OCI-M1 (cell line): Measurements from ENCODE around the gene CHMP4B.

ENCODE experiments used
- DNase-seq: peaks from one replicate; lab custom pipeline; 2025; lab: John Stamatoyannopoulos, UW

CHMP4B gene, protein sequence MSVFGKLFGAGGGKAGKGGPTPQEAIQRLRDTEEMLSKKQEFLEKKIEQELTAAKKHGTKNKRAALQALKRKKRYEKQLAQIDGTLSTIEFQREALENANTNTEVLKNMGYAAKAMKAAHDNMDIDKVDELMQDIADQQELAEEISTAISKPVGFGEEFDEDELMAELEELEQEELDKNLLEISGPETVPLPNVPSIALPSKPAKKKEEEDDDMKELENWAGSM

DNA sequence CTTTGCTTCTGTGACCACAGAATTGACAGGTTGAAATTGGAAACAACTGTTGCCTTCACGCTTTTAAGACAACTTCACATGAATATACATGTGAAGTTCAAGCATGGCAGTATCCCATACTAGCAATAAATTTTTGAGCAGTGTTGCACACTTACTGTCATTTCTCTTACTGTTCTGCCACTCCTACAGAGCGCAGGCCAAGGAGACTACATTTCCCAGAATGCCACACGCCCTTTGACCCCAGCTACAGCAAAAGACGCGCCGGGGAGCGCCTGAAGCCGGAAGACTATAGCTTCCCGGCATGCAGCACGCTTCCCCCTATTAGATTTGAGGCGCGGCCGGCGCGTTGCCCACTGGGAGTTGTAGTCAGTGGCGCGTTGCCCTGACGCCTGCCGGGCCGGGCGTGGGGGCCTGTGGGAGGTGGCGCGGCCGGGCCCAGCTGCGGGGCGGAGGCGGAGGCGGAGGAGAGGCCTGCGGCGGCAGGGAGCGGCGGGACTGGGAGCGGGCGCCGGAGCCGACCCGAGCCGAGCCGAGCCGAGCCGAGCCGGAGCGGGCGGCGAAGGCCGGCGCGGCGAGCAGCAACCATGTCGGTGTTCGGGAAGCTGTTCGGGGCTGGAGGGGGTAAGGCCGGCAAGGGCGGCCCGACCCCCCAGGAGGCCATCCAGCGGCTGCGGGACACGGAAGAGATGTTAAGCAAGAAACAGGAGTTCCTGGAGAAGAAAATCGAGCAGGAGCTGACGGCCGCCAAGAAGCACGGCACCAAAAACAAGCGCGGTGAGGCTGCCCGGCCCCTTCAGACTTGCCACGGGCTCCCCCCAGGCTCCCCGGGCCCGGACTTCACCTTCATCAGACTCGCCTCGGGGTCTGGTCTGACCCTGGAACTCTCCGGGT is at the start of gene CHMP4B:
CHMP4B (plus strand) TSS at position 464 of the 891 bp plus-strand sequence; CDS start at position 585, 121 bp downstream.
- DNase-seq = peak; percentile 98

DNA sequence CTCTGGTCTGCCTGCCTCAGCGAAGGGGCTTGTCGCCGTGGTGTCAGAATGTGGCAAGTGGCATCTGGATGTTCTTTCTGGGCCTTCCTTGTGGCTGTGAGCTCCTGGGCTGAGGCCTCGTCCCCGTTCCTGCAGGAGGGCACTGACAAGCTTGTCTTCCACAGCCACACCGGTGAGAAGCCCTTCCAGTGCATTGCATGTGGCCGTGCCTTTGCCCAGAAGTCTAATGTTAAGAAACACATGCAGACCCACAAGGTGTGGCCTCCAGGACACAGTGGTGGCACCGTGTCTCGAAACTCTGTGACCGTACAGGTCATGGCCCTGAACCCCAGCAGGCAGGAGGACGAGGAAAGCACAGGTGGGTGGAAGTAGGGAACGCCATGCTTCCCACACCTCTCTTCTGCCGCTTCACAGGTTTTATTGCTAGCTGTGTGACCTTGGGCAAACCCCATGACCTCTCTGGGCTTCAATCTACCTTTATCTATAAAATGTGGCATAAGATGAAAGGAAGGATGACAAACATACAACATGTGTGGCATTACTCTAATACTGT is 49.4 kb upstream of the CHMP4B start:
- no peak for DNase-seq

DNA sequence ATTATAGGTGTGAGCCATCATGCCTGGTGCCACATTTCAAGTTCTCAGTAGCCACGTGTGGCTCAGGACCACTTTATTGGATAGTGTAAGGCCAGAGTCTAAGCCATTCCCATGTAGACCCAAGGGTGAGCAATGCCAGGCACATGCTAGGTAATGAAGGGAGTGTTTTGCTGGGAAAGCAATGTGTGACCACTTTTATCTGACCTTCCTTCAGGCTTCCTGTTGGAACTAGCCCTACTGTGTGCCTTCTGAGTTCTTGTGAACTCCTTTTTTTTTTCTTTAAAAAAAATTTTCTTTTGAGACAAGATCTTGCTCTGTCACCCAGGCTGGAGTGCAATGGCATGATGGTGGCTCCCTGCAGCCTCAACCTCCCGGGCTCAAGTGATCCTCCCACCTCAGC is 46.0 kb upstream of the CHMP4B start:
- DNase-seq = no peak

DNA sequence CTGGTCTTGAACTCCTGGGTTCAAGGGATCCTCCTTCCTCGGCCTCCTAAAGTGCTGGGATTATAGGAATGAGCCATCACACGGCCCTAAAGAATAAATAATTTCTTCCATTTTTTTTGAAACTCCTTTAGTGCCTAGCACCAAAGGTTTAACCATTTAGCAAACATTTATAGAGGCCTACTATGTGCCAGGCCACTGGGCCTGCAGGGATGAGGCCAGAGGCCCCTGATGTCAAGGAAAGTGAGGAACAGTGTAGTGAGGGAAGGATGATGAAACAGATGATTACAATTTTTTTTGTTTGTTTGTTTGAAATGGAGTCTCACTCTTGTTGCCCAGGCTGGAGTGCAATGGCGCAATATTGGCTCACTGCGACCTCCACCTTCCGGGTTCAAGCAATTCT is 45.6 kb upstream of the CHMP4B start:
- no peak for DNase-seq

DNA sequence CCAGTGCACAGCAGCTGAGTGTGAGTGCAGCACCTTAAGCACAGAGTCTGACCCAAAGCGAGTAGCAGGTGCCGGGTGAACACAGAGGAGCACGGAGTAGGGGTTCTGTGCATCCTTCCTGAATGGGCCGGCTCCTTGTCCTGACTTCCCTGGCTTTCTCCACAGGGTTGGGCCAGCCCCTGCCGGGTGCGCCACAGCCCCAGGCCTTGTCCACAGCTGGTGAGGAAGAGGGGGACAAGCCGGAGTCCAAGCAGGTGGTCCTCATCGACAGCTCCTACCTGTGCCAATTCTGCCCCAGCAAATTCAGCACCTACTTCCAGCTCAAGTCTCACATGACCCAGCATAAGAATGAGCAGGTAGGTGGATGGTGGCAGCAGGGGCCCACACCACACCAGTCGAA is 44.5 kb upstream of the CHMP4B start:
- no peak for DNase-seq

DNA sequence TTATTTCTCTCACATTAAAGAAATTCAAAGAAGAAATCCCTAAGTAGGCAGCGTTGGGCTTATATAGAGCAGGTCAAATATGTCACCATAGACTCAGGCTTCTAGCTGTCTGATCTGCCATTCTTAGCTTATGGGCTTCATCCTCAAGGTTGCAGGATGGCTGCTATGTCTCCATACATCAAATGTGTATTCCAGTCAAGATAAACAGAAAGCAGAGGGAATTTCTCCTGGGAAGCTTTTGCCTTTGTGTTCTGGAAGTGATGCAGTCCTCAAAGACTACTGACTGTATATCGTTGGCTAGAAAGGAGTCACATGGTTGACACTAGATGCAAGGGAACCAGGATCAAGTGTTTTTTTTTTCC is 43.4 kb upstream of the CHMP4B start:
- DNase-seq = no peak

DNA sequence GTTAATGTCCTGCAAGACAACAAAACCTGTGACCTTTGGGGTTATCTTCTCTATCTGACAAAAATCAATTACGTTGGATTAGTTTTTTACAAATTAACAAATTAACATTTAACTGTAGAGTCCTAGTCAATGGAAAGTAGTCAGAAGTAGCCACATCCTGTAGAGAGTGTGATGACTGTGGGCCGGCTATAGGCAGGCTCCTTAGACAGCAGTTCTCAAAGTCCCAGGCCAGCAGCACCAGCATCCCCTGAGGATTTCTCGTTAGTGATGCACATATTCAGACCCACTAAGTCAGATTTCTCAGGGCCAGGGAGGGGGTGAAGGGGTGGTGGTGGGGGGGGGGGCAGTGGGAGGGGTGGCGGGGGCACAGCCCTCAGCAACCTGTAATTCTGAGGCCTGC is 42.1 kb upstream of the CHMP4B start:
- no peak for DNase-seq

DNA sequence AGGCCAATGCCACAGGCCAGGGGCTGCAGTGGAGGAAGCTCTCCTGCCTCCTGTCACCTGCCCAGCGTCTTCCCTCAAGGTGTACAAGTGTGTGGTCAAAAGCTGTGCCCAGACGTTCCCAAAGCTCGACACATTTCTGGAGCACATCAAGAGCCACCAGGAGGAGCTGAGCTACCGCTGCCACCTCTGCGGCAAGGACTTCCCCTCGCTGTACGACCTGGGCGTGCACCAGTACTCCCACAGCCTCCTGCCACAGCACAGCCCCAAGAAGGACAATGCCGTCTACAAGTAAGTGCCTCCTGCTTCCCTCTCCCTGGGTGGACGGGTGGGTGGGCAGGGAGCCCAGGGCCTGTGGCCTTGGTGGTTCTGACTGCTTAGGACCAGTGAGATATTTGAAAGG is 41.1 kb upstream of the CHMP4B start:
- no peak for DNase-seq

DNA sequence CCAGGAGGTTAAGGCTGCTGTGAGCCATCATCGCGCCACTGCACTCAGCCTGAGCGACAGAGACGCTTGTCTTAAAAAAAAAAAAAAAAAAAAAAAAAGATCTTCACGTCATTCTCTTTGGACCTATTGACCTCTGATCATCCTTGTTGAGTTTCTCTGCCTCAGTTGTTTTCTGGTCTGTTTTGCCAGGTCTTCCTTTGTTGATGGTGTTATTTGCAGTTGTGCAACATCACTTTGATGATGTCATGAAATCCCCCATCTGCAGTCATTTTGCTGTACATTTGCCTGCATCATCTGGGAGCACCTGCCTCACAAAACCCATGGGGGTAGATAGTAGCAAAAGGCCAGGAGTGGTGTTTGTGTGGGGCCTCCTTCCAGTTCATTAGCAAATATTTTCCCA is 39.2 kb upstream of the CHMP4B start:
- no peak for DNase-seq

DNA sequence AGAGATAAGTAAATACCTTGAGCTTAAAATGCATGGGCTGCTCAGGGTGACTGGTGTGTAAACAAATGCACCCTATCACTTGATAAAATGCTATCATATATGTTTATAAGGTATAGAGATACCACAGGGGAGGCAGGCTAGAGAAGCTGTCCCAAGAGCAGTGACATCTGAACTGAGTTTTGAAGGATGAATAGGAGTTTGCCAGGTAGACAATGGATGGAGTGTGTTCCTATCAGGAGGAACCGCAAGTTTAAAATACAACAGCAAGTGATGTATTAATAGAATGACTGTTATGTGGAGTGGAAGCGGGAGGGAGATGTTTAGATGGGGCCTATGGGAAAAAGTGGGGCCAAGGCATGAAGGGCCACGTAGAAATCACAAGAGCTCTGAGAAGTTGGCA is 38.7 kb upstream of the CHMP4B start:
- no peak for DNase-seq

DNA sequence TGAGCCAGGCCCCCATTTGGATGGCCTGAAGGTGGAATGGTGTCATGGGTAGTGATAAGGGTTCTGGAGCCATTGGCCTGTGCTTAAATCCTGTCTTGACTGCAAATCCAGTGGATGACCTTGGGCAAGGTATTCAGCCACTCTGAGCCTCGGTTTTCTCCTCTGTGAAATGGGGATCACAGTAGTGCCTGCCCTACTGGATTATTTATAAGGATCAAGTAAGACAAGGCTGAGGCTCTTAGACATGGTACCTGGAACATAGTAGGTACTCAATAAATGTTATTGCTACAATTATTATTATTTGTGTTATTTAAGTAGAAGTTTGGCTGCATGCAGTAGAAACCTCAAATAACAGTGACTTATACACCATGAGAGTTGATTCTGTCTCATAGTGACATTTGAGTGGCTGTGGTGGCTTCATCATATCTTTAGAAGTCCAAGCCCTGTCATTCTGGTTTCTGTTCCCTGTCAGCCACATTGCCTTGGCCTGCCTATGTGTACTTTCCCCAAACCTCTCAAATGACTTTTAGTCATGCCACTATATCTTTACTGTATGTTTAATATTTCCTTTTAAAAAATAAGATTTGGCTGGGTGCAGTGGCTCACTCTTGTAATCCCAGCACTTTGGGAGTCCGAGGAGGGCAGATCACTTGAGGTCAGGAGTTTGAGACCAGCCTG is 37.6 kb upstream of the CHMP4B start:
- no peak for DNase-seq

DNA sequence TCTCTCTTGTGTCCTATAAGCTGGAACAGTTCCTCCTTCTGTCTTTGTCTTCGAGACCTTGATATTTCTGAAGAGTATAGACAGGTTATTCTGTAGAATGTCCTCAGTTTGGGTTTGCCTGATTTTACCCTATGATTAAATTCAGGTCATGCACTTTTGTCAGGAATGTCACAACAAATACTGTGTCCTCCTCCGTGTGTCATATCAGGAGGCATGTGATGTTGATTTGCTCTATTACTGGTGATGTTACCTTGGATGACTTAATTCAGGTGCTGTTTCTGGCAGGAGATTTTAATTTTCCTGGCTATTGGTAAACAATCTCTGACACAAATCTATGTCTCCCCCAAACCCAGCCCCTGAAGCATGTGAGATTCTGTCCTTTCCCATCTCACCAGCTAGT is 33.3 kb upstream of the CHMP4B start:
- no peak for DNase-seq

DNA sequence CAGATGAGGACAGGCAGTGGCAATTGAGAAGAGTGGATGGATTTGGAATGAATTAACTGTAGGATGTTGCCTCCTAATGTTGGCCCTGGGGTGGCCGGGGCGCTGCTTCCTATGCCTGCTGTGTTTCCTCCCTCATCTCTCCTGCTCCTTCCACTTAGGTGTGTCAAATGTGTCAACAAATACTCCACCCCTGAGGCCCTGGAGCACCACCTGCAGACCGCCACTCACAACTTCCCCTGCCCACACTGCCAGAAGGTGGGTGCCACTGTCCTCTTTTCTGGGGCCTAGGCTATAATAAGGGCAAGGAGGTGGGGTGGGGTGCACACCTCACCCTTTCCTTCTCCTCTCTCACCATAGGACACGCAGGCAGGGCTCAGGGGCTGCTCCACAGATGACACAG is 30.0 kb upstream of the CHMP4B start:
- DNase-seq = no peak

DNA sequence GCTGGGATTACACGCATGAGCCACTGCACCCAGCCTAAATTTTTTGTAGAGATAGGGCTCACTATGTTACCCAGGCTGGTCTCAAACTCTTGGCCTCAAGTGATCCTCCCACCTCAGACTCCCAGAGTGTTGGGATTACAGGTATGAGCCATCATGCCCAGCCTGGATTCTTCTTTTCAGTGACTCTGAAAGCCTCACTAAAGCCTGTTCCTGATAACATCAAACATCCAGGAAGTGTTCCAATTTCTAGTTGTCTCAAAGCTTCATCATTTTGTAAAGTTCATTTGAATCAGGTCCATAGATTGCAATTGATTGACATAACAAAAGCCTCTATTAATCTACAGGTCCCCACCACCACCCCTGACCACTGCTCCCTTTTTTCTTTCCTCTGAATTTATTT is 29.2 kb upstream of the CHMP4B start:
- no peak for DNase-seq

DNA sequence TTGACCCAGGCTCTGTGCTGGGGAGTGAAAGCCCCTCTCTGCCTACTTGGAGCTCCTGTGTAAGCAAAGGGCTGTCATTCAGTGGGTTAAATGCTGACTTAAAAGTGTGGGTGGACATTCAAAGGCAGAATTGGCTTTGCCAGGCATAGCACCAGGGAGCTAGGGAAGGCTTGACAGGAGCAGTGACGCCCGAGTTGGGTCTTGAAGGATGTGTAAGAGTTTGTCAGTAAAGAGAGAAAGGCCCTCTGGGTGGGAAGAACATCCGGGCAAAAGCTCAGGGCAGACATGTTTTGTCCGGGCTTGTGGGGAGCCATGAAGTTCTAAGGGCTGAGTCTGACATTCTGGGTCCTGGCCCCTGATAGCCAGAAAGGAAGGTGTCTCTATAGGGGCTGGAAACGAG is 27.9 kb upstream of the CHMP4B start:
- no peak for DNase-seq

DNA sequence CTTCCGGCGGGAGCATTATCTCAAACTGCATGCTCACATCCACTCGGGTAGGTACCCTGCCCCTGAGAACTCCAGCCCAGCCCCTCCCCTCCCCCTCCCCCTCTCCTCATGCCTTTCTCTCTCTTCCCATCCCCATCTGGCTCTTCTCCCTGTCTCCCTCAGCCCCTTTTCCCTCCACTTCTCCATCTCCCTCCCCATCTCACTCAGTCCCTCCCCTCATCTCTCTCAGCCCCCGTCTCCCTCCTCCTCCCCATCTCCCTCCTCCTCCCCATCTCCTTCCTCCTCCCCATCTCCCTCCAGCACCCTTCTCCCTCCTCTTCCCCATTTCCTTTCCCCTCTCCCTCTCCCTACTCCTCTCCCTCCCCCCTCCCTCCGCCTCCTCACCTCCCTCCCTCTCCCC is 27.3 kb upstream of the CHMP4B start:
- DNase-seq = no peak

DNA sequence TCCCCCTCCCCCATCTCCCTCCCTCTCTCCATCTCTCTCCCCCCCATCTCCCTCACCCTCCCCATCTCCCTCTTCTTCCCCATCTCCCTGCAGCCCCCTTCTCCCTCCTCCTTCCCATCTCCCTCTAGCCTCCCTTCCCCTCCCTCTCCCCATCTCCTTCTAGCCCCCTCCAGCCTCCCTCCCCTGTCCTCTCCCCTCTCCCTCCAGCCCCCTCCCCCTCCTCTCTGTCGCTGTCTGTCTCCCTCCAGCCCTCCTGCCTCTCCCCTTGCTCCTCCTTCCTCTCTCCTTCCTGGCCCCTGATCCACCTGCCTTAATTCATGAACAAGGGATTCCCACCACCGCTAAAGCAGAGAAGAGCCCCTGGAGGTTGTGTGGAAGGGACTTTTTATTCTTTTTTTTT is 26.9 kb upstream of the CHMP4B start:
- DNase-seq = no peak

DNA sequence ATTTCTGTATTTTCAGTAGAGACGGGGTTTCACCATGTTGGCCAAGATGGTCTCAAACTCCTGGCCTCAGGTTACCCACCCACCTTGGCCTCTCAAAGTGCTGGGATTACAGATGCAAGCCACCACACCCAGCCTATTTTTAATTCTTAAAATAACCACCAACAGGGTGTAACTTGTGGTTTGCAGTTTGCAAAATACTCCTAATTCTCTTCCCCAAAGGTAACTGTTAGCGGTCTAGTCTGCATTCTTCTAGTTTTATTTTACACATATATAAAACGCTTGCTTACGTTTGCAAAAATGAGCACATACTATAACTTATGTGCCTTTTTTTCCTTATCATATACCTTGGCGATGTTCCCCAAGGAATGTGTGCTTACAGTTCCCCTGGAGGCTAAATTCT is 25.6 kb upstream of the CHMP4B start:
- DNase-seq = no peak

DNA sequence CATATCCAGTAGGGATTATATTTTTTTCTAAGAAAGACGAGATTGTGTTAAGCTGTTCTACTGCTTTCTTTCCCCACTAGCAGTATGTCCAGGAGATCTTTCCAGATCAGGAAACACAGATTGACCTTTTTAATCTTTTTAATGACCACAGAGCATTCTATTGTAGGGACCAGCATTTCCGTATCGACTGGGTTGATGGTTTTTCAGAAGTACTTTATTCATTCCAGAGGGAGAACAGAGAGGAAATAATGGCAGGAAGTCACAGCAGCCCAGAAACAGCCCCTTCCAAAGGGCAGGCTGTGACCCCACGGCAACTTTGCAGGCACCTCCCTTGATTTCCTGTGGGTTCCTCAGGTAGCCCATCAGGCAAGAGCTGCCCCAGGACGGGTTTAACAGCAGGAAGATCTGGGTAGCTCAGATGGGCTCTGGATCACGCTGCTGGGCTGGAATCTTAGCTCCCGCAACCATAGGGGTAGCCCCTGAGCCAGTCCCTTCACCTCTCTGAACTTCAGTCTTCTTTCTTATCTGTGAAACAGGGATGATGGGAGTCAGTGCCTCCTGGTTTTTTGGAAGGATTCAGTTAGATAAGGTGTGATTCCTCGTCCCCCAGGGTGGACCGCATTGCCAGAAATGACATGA is 23.8 kb upstream of the CHMP4B start:
- no peak for DNase-seq

DNA sequence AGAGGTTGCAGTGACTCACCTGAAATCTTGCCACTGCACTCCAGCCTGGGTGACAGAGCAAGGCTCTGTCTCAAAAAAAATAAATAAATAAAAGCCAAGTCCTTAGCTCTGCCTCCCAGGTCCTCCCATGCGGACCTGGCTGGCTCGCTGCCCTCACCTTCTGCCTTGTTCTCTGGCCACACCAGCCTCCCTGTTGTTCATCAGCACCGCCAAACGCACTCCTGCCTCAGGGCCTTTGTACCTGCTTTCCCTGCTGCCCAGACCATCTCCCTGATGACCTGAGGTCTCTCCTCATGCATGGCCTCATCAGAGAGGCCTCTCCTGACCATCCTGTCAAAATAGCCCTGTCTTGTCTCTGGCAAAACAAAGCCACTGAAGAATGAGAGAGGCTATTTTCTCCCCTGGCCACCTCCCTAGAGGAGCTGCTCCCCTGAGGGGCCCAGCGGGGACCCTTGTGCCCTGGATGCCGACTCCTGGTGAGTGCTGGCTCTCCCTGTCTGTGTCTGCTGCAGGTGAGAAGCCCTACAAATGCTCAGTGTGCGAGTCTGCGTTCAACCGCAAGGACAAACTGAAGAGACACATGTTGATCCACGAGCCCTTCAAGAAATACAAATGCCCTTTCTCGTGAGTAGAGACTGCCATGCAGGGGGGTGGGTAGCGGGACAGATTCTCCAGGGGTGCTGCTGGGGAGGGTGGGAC is 22.6 kb upstream of the CHMP4B start:
- no peak for DNase-seq

DNA sequence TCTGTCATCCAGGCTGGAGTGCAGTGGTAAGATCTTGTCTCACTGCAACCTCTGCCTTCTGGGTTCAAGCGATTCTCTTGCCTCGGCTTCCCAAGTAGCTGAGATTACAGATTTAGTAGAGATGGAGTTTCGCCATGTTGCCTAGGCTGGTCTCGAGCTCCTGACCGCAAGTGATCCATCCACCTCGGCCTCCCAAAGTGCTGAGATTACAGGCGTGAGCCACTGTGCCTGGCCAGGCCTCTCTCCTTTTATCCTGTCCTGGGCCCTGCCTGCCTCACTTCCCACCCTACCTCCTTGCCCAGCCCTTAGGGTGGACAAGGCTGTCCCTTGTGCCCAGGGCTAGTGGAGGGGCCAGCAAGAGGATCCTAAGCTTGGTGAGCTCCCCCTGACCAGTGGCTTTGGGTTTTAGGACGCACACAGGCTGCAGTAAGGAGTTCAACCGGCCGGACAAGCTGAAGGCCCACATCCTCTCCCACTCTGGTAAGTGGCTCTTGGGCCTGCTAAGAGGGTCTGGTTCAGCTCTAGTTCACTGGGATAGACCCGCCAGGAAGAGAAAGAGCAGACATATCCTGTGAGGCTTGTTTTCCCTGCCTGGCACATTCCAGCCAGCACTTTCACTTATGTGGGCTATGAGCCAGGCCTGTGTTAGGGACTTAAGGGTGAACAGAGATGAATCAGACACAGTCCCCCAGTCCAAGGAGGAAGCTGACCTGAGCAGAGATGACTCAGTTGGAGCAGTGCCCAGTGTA is 21.9 kb upstream of the CHMP4B start:
- no peak for DNase-seq
